HG03060 (cell line): ENCODE measurements around the gene NPAS4.

ENCODE experiments used
- ATAC-seq: cut with Tn5 transposase; IDR thresholded peaks from one replicate; pipeline ENCODE4 v1.9.1; 2021; ENCODE audit warnings: low read depth, moderate number of reproducible peaks; ENCODE audit not compliant: unreplicated experiment

NPAS4 gene

DNA sequence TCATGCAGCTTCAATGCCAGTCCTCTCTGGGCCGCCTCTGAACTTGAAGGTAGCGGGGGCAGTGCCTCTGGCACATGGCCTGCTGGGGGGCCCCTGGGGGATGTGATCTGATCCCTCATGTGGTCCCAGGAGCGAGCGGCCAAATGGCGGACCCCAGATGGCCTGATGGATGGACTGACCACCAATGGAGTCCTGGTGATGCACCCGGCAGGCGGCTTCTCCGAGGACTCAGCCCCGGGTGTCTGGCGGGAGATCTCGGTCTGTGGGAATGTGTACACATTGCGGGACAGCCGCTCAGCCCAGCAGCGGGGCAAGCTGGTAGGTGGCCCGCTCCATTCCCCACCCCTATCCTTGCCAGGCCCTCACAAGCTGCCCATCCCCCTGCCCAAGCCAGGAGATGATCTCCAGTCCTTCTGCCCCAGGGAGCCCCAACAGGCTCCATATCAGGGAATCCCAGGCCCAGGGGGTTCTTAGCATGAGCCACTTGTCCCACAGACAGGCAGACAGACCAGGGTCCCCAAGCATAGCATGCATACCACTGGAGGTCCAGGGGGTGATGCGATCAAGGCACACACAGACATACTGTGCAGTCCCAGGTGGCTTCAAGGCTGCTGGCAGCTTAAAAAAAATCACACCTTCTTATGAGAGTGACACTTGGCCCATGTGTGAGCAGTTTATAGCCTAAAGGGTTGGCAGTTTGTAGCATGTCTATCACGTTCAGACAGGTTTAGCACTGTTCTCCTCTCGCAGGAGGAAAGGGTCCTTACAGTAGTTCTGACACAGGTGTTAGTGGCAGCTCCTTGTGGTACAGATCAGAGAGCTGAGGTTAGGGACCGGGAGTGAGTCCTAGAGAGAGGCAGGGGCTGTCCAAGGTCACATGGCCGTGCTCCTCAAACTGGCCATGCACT, 53.0 kb downstream of the NPAS4 start:
- ATAC-seq = no peak

DNA sequence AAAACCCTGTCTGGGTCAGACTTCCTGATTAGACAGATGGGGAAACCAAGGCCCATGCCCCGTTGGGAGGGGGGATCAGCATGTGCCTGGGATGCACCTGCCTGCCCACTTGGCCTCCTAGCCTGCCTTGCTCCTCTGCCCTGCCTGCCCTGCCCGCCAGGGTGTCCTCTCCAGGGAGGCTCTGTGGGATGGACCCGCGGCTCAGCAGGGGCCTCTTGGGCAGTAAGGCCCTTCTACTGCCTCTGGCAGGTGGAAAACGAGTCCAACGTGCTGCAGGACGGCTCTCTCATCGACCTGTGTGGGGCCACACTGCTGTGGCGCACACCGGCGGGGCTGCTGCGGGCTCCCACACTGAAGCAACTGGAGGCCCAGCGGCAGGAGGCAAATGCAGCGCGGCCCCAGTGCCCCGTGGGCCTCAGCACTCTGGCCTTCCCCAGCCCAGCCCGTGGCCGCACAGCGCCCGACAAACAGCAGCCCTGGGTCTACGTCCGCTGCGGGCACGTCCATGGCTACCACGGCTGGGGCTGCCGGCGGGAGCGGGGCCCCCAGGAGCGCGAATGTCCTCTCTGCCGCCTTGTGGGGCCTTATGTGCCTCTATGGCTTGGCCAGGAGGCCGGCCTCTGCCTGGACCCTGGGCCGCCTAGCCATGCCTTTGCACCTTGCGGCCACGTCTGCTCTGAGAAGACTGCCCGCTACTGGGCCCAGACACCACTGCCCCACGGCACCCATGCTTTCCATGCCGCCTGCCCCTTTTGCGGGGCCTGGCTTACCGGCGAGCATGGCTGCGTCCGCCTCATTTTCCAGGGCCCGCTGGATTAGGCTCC, 54.7 kb downstream of the NPAS4 start:
- no peak for ATAC-seq
